KOPT-K1 (cell line): ENCODE results near the gene JARID2.

Source experiments
- H3K27ac ChIP-seq: fragments of 200-600 bp; sonication (generic); 2 replicates; pipeline ENCODE4 v1.5.1; 2016; ENCODE audit warnings: antibody characterized with exemption, mild to moderate bottlenecking, low read depth, low read length; ENCODE audit not compliant: poor library complexity, severe bottlenecking
- H3K36me3 ChIP-seq: fragments of 200-600 bp; sonication (generic); 2 replicates; pipeline ENCODE4 v1.5.1; 2017; ENCODE audit warnings: antibody characterized with exemption, mild to moderate bottlenecking, low read length, moderate library complexity; ENCODE audit not compliant: insufficient read depth
- H3K9me3 ChIP-seq: fragments of 200-600 bp; sonication (generic); 2 replicates; pipeline ENCODE4 v1.5.1; 2017; ENCODE audit warnings: antibody characterized with exemption, low read length, mild to moderate bottlenecking; ENCODE audit not compliant: insufficient read depth, poor library complexity, severe bottlenecking

Gene JARID2

GRCh38 chr6:15512126-15512525, 266.3 kb downstream of the JARID2 start:
- Histone ChIP-seq H3K9me3 (no peaks in the 10 kb centered on the region), H3K27ac (no peak overlapping the region), H3K36me3 (peaks cover 100% of the 10 kb centered on the region)

GRCh38 chr6:15512721-15513120, 266.9 kb downstream of the JARID2 start:
- Histone ChIP-seq H3K9me3 (no peaks in the 10 kb centered on the region), H3K27ac (no peak overlapping the region), H3K36me3 (peaks cover 100% of the 10 kb centered on the region)

- Histone ChIP-seq H3K9me3 (no peaks in the 10 kb centered on the region), H3K36me3 (peaks cover 100% of the 10 kb centered on the region), H3K27ac (no peak overlapping the region)
These were observed 267.4 kb downstream of the JARID2 start for GRCh38 chr6:15513131-15513771.

GRCh38 chr6:15513801-15514711, 268.2 kb downstream of the JARID2 start:
- Histone ChIP-seq H3K27ac (no peak overlapping the region), H3K9me3 (no peaks in the 10 kb centered on the region), H3K36me3 (peaks cover 100% of the 10 kb centered on the region)

- H3K36me3 ChIP-seq = peaks cover 100% of the 10 kb centered on the region
- H3K27ac ChIP-seq = no peak overlapping the region
- H3K9me3 ChIP-seq = no peaks in the 10 kb centered on the region
These were observed 269.4 kb downstream of the JARID2 start for GRCh38 chr6:15515226-15515625.

GRCh38 chr6:15515660-15516375, 269.9 kb downstream of the JARID2 start:
- peaks cover 100% of the 10 kb centered on the region for H3K36me3 ChIP-seq
- H3K27ac ChIP-seq = no peak overlapping the region
- no peaks in the 10 kb centered on the region for H3K9me3 ChIP-seq

GRCh38 chr6:15516378-15516777, 270.5 kb downstream of the JARID2 start:
- H3K27ac ChIP-seq = no peak overlapping the region
- H3K36me3 ChIP-seq = peaks cover 100% of the 10 kb centered on the region
- H3K9me3 ChIP-seq = no peaks in the 10 kb centered on the region

GRCh38 chr6:15516923-15517560, 271.2 kb downstream of the JARID2 start:
- H3K36me3 ChIP-seq = peaks cover 100% of the 10 kb centered on the region
- H3K9me3 ChIP-seq = no peaks in the 10 kb centered on the region
- no peak overlapping the region for H3K27ac ChIP-seq

- no peaks in the 10 kb centered on the region for H3K9me3 ChIP-seq
- H3K27ac ChIP-seq = no peak overlapping the region
- peaks cover 100% of the 10 kb centered on the region for H3K36me3 ChIP-seq
These were observed 271.7 kb downstream of the JARID2 start for GRCh38 chr6:15517600-15517999.

- Histone ChIP-seq H3K9me3 (no peaks in the 10 kb centered on the region), H3K27ac (no peak overlapping the region), H3K36me3 (peaks cover 100% of the 10 kb centered on the region)
These were observed 272.2 kb downstream of the JARID2 start for GRCh38 chr6:15518057-15518456.

GRCh38 chr6:15518878-15519277, 273.0 kb downstream of the JARID2 start:
- Histone ChIP-seq H3K36me3 (peaks cover 100% of the 10 kb centered on the region), H3K9me3 (no peaks in the 10 kb centered on the region), H3K27ac (no peak overlapping the region)

- no peak overlapping the region for H3K27ac ChIP-seq
- H3K9me3 ChIP-seq = no peaks in the 10 kb centered on the region
- peaks cover 100% of the 10 kb centered on the region for H3K36me3 ChIP-seq
These were observed 273.8 kb downstream of the JARID2 start for GRCh38 chr6:15519681-15520080.

- Histone ChIP-seq H3K36me3 (peaks cover 99% of the 10 kb centered on the region), H3K27ac (no peak overlapping the region), H3K9me3 (no peaks in the 10 kb centered on the region)
These were observed 274.8 kb downstream of the JARID2 start for GRCh38 chr6:15520626-15521203.

GRCh38 chr6:15521582-15521981, 275.7 kb downstream of the JARID2 start:
- Histone ChIP-seq H3K9me3 (no peaks in the 10 kb centered on the region), H3K36me3 (peaks cover 96% of the 10 kb centered on the region), H3K27ac (no peak overlapping the region)
